ENCODE data around the gene PSMB11.

The PSMB11 gene

DNA sequence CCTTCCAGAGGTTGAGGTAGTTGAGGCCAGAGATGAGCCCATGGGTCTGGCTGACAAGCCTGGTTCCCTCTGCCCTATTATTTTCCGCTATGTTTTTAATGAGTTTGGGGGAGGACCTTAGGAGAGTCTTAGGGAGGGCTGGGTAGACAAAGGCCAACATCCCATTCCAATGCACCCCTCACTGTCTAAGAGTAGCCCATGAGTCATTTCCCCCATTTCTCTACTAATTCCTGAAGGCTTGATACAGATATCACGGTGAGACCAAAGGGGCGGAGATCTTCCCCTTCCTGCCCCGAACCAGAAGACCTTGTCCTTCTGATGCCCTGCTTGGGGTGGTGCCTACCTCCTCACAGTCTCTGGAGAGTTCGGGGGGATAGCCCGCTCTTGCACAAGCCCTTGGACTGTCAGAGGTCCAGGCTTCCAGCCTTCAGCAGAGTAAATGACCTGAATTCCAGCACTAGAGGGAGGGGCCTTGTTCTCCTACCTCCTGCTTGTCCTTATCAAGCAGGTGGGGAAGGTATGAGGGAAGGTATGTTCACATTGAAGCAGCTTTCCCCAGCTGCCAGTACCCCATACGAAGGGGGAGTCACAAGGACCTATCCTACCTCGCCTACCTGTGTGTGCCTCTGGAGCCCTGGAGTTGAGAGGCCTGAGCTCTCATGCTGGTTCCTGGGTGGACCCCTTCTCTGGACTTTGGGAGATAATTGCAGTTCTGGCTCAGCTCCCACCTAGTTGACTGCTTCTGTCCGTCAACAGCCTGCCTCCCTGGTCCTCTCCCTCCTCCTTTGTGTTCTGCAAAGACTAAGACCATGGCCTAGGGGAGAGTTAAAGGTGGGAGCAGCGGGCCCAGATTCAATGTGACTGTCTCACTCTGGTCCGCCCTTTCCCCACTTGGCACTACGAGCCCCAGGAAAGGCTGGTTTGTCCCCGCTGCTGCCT, 3.7 kb downstream of the PSMB11 start:
- TF ChIP-seq, protein P1, sequence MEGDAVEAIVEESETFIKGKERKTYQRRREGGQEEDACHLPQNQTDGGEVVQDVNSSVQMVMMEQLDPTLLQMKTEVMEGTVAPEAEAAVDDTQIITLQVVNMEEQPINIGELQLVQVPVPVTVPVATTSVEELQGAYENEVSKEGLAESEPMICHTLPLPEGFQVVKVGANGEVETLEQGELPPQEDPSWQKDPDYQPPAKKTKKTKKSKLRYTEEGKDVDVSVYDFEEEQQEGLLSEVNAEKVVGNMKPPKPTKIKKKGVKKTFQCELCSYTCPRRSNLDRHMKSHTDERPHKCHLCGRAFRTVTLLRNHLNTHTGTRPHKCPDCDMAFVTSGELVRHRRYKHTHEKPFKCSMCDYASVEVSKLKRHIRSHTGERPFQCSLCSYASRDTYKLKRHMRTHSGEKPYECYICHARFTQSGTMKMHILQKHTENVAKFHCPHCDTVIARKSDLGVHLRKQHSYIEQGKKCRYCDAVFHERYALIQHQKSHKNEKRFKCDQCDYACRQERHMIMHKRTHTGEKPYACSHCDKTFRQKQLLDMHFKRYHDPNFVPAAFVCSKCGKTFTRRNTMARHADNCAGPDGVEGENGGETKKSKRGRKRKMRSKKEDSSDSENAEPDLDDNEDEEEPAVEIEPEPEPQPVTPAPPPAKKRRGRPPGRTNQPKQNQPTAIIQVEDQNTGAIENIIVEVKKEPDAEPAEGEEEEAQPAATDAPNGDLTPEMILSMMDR (IDR thresholded peaks at IDR 0.05; ENCODE audit: low read depth, low read length) = no peak
- no peak for DNase-seq (ENCODE audit: extremely low read depth, low read depth)

DNA sequence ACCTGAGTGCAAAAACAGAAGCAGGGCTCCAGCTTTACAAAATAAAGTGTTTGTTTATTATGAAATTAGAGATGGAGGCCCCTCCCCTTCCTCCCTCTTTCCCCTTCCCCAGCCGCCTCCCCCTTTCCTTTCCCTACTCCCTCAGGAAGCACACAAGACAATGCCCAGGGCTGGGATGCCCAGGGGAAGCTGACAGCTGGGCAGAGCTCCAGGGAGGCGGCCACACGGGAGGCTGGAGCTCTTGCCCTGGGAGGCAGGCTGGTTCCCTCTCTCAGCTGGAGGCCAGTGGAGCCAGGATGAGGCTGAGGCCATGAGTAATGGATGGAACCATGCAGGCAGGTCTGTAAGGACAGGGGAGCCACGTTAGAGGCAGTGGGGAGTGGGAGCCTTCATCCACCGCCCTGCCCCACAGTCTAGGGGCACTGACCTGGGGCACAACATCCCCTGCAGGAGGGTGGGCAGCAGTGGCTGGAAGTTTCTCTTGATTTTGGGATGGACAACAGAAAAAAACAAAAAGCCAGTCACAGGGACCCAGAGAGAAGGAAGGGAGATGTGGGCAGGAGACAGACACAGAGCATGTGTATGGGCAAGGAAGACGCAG, 5.1 kb downstream of the PSMB11 start:
- no peak for DNase-seq (ENCODE audit: extremely low read depth, low read depth)
- TF ChIP-seq, protein P1 (IDR thresholded peaks at IDR 0.05; ENCODE audit: low read depth, low read length) = no peak

DNA sequence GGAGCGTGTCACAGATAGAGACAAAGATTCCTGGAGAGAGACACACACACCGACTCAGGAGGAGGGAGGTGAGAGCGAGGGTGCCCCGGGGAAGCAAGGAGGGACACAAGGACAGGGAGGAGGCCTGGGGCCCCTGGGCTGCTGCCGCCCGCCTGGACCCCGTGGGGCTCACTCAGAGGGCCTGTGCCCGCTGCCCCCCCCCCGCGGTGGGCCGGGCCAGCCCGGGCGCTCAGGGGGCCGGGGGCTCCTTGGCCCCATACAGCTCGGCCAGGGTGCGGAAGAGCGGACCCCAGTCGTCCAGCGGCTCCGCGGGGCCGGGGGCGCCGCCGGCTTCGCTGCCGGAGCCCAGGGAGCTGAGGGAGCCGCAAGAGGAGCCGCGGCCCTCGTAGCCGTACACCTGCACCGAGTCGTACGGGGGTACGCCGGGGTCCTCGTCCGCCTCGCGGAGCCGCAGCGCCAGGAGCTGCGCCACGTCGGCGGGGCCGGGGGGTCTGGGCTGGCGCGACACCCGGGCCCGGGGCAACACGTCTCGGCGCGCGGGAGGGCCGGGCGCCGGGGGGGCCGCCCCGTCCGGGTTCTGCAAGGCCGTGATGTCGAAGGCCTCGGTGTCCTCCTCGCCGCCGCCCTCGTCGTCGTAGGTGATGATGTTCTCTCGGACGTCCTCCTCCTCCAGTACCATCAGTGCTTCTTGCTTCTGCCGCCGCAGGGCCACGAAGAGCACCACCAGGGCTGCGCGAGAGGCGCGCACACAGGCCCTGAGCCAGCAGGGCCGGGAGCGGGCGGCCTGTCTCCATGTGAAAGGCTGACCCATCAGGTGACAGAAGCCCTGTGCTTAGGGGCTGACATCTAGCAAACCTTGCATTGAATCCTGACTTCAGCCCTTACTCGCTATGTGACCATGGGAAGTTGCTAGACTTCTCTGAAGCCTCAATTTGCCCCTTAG, 6.0 kb downstream of the PSMB11 start:
- DNase-seq (ENCODE audit: extremely low read depth, low read depth) = no peak
- TF ChIP-seq, protein P1 (IDR thresholded peaks at IDR 0.05; ENCODE audit: low read depth, low read length) = no peak

DNA sequence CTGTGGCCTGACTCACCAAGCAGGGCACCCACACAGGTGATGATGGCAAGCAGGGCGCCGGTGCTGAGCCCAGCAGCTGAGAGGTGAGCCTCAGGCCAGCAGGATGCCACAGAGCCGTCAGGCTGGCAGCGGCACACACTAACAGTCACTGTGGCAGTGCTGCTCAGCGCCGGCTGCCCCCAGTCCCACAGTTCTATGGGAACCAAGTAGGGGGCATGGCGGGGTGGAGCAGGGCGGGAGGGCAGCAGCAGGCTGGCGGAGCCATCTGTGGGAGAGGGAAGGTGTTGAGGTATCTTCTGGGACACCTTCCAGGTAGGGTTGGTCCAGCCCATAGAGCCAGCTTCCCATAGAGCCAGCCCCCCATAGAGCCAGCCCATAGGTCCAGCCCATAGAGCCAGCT, 7.0 kb downstream of the PSMB11 start:
- no peak for DNase-seq (ENCODE audit: extremely low read depth, low read depth)
- TF ChIP-seq, protein P1 (IDR thresholded peaks at IDR 0.05; ENCODE audit: low read depth, low read length) = no peak

DNA sequence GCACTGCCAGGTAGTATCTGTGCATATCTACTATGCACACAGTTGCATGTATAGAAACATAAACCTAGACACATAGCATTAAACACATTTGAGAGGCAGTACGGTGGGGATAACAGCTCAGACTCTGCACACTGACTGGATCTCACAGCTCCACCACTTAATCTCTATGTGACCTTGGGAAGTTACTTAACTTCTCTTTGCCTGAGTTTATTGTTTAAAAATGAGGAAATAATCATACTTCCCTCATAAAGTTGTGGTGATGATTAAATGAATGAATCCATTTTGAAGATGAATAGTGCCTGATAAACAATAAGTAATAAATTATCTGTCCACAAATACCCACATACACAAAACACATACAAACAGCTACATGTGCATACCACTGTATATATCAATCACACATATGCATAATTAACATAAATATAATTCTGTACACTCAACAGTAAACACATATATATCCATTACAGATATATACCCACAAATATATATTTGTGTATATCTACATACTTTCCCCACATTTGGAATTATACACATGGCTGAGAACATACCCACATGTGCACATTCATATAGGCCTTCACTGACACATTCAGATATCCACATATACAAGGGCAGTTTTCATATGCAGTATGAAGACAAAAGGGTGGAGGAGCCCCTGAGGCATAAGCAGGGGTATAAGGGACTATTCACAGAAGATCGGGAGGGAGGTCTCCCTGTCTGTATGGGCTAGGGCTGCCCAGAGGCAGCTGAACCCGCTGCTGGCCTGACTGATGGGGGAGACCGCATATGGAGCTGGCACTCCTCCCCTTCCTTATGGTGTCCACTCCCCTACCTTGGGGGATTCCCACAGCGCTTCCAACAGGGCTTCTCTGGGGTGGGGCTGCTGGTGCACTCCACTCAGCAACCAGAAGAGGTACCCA, 9.4 kb downstream of the PSMB11 start:
- TF ChIP-seq, protein P1 (IDR thresholded peaks at IDR 0.05; ENCODE audit: low read depth, low read length) = no peak
- DNase-seq (ENCODE audit: extremely low read depth, low read depth) = no peak

DNA sequence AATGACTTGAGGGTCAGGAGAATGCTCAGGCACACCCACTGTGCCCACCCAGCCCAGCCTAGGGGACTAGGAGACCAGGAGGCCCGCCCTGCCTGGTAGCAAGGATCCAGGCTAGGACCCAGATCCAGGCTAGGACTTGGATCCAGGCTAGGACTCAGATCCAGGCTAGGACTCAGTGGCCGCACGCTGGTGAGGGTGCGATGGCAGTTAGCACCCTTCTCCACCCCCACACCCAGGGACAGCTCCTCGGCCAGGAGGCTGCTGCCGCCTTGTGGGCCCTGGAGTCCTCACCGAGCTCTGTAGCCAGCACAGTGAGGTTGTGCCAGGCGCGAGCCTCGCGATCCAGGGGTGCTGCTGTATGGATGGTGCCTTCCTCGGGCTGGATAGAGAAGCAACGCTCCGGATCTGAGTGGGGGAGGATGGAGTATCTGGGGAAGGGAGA, 10.2 kb downstream of the PSMB11 start:
- no peak for DNase-seq (ENCODE audit: extremely low read depth, low read depth)
- TF ChIP-seq, protein P1 (IDR thresholded peaks at IDR 0.05; ENCODE audit: low read depth, low read length) = no peak; the same call in 1 of the 2 replicates
